ENCODE results near the gene PHLDA3. TPM values are rescaled to one million over a fixed set of nuclear protein-coding genes. Genes with fewer than 3 reads are reported as not detected.
A peak's percentile ranks its signal among the peaks of the same experiment; 100 is the strongest.

Gene PHLDA3
- total RNA-seq, 4 donors from 2014 or later, result 7.4 to 91.8 (median 62.7) TPM

- in situ Hi-C loops (cut with MboI; ENCODE audit: low sequenced_read_pairs in 4 of 4), result no loop called here
- H3K4me3 ChIP-seq, result no peak overlapping the region
These were observed 33.5 kb upstream of the PHLDA3 start for GRCh38 chr1:201502511-201502857.

GRCh38 chr1:201501812-201502510 lies 33.0 kb upstream of the PHLDA3 start:
- H3K27me3 ChIP-seq, result no peaks in the 10 kb centered on the region
- H3K4me3 ChIP-seq, result no peak overlapping the region
- intact Hi-C loops (cut with DNase I; ENCODE audit: low total_unique reads), result no loop called here
- DNase-seq (no peak), ATAC-seq (no peak)
- H3K9me3 ChIP-seq, result no peaks in the 10 kb centered on the region
- H3K27ac ChIP-seq, result peak overlapping the region; percentile 75 to 83 (median 78)
- no peak for TF ChIP-seq POLR2A (IDR thresholded peaks at IDR 0.05)
- TF ChIP-seq CTCF (IDR thresholded peaks at IDR 0.05 in 4 of 5, conservative IDR thresholded peaks at IDR 0.05 in 1 of 5), result no peak
- in situ Hi-C loops (cut with MboI; ENCODE audit: low sequenced_read_pairs in 4 of 4), result no loop called here
- peaks cover 17 to 37% of the 10 kb centered on the region in 2 donors for H3K4me1 ChIP-seq
- H3K36me3 ChIP-seq, result no peaks in the 10 kb centered on the region

More at GRCh38 chr1:201502511-201502857, 33.5 kb upstream of the PHLDA3 start:
- no peaks in the 10 kb centered on the region for H3K36me3 ChIP-seq
- peaks cover 19 to 36% of the 10 kb centered on the region in 2 donors for H3K4me1 ChIP-seq
- H3K9me3 ChIP-seq, result no peaks in the 10 kb centered on the region
- ATAC-seq, result no peak
- no peak for DNase-seq
- TF ChIP-seq CTCF (IDR thresholded peaks at IDR 0.05 in 4 of 5, conservative IDR thresholded peaks at IDR 0.05 in 1 of 5), result no peak
- TF ChIP-seq POLR2A (IDR thresholded peaks at IDR 0.05), result no peak
- H3K27ac ChIP-seq, result peak overlapping the region; percentile 48 to 83 (median 78)
- intact Hi-C loops (cut with DNase I; ENCODE audit: low total_unique reads), result no loop called here
- no peaks in the 10 kb centered on the region for H3K27me3 ChIP-seq

- in situ Hi-C loops (cut with MboI; ENCODE audit: low sequenced_read_pairs in 4 of 4) (no loop called here), intact Hi-C loops (cut with DNase I; ENCODE audit: low total_unique reads) (no loop called here)
- ATAC-seq (no peak), DNase-seq (no peak)
- Histone ChIP-seq H3K9me3 (no peaks in the 10 kb centered on the region), H3K36me3 (no peaks in the 10 kb centered on the region), H3K4me3 (no peak overlapping the region), H3K27ac (peak overlapping the region; percentile 75 to 83 (median 78)), H3K4me1 (peaks cover 20 to 39% of the 10 kb centered on the region in 2 donors), H3K27me3 (no peaks in the 10 kb centered on the region)
- TF ChIP-seq CTCF (IDR thresholded peaks at IDR 0.05 in 4 of 5, conservative IDR thresholded peaks at IDR 0.05 in 1 of 5) (no peak), POLR2A (IDR thresholded peaks at IDR 0.05) (no peak)
These were observed 32.2 kb upstream of the PHLDA3 start for GRCh38 chr1:201501144-201501543.

GRCh38 chr1:201500670-201501120 lies 31.7 kb upstream of the PHLDA3 start:
- Histone ChIP-seq H3K27ac (peak overlapping the region; percentile 75 to 83 (median 78)), H3K4me1 (peaks cover 24 to 39% of the 10 kb centered on the region in 2 donors), H3K27me3 (no peaks in the 10 kb centered on the region), H3K9me3 (no peaks in the 10 kb centered on the region), H3K4me3 (no peak overlapping the region), H3K36me3 (no peaks in the 10 kb centered on the region)
- DNase-seq (peak in 1 of 2 donors; percentile 33), ATAC-seq (peak; percentile 51)
- in situ Hi-C loops (cut with MboI; ENCODE audit: low sequenced_read_pairs in 4 of 4) (no loop called here), intact Hi-C loops (cut with DNase I; ENCODE audit: low total_unique reads) (no loop called here)
- TF ChIP-seq CTCF (IDR thresholded peaks at IDR 0.05 in 4 of 5, conservative IDR thresholded peaks at IDR 0.05 in 1 of 5) (no peak), POLR2A (IDR thresholded peaks at IDR 0.05) (no peak)
